IPS-18c (cell line): ENCODE data around the gene PRPSAP1.

Experiments
- H3K4me3 ChIP-seq: 2 replicates; pipeline ENCODE4 v1.7.0; 2013; ENCODE audit warnings: low read depth, mild to moderate bottlenecking, low read length, moderate library complexity; ENCODE audit not compliant: insufficient read depth
- H3K9me3 ChIP-seq: one replicate; pipeline ENCODE4 v1.6.1; 2013; ENCODE audit warnings: mild to moderate bottlenecking, low read length, moderate library complexity; ENCODE audit not compliant: control insufficient read depth, insufficient read depth

PRPSAP1 gene

GRCh38 chr17:76384987-76385891, 31.5 kb upstream of the PRPSAP1 start:
- H3K9me3 ChIP-seq: no peaks in the 10 kb centered on the region
- peak overlapping the region; percentile 56; the same call in 1 of the 2 replicates for H3K4me3 ChIP-seq

GRCh38 chr17:76384222-76384986, 30.7 kb upstream of the PRPSAP1 start, which contains the start of gene SPHK1:
Gene SPHK1, plus strand, starts transcription at chr17:76384609. Its CDS starts 1,036 bp downstream, at chr17:76385645.
- no peaks in the 10 kb centered on the region for H3K9me3 ChIP-seq
- H3K4me3 ChIP-seq: peak within 1 kb of the TSS; percentile 56; the same call in 1 of the 2 replicates

- Histone ChIP-seq H3K4me3 (peak overlapping the region; percentile 56; the same call in 1 of the 2 replicates), H3K9me3 (no peaks in the 10 kb centered on the region)
Observed at GRCh38 chr17:76383546-76384221, 30.0 kb upstream of the PRPSAP1 start.

- Histone ChIP-seq H3K4me3 (peak overlapping the region; percentile 56), H3K9me3 (no peaks in the 10 kb centered on the region)
Observed at GRCh38 chr17:76382803-76383545, 29.3 kb upstream of the PRPSAP1 start.

- Histone ChIP-seq H3K4me3 (peak overlapping the region; percentile 56), H3K9me3 (no peaks in the 10 kb centered on the region)
Observed at GRCh38 chr17:76382351-76382802, 28.7 kb upstream of the PRPSAP1 start.

GRCh38 chr17:76381633-76382350, 28.1 kb upstream of the PRPSAP1 start:
- Histone ChIP-seq H3K4me3 (no peak overlapping the region; the same call in 1 of the 2 replicates), H3K9me3 (no peaks in the 10 kb centered on the region)

- Histone ChIP-seq H3K9me3 (no peaks in the 10 kb centered on the region), H3K4me3 (no peak overlapping the region)
Observed at GRCh38 chr17:76379646-76380376, 26.1 kb upstream of the PRPSAP1 start.

- Histone ChIP-seq H3K4me3 (no peak overlapping the region), H3K9me3 (no peaks in the 10 kb centered on the region)
Observed at GRCh38 chr17:76379275-76379641, 25.5 kb upstream of the PRPSAP1 start.

- Histone ChIP-seq H3K9me3 (no peaks in the 10 kb centered on the region), H3K4me3 (no peak overlapping the region)
Observed at GRCh38 chr17:76378548-76379274, 25.0 kb upstream of the PRPSAP1 start.

- Histone ChIP-seq H3K4me3 (no peak overlapping the region), H3K9me3 (no peaks in the 10 kb centered on the region)
Observed at GRCh38 chr17:76376318-76377133, 22.8 kb upstream of the PRPSAP1 start.

GRCh38 chr17:76371656-76372628, 18.2 kb upstream of the PRPSAP1 start:
- H3K4me3 ChIP-seq: no peak overlapping the region
- no peaks in the 10 kb centered on the region for H3K9me3 ChIP-seq

GRCh38 chr17:76370261-76370993, 16.7 kb upstream of the PRPSAP1 start:
- H3K4me3 ChIP-seq: no peak overlapping the region
- no peaks in the 10 kb centered on the region for H3K9me3 ChIP-seq

- no peaks in the 10 kb centered on the region for H3K9me3 ChIP-seq
- H3K4me3 ChIP-seq: no peak overlapping the region
Observed at GRCh38 chr17:76369804-76370203, 16.1 kb upstream of the PRPSAP1 start.
